Omental fat pad (tissue), 4 donors: Measurements from ENCODE around the gene ME2. TPM values are rescaled to one million over a fixed set of nuclear protein-coding genes. Genes with fewer than 3 reads are reported as not detected.
A peak's percentile ranks its signal among the peaks of the same experiment; 100 is the strongest.
"Not testable (repeated sequence)": the region's sequence is repeated elsewhere in the genome, so short reads cannot be mapped to it uniquely, and the experiment has no call there.

Experiments used
- ATAC-seq: fragments of 150-250 bp; one replicate; pipeline ENCODE4 v1.9.1; 2016; ENCODE audit warnings: mild to moderate bottlenecking, moderate library complexity; ENCODE audit not compliant: low FRiP score
- DNase-seq: peaks from one replicate; pipeline ENCODE4 v3.0.0-alpha.2; 2019; ENCODE audit warnings: low spot score
- CTCF ChIP-seq, 3 donors: fragments of 450-650 bp; IDR thresholded peaks; one replicate each; pipeline ENCODE4 v1.5.1; 2016 to 2017; ENCODE audit warnings: antibody characterized with exemption in 3 of 3, mild to moderate bottlenecking in 3 of 3, moderate library complexity in 2 of 3
- total RNA-seq, 4 donors: library from RNA; depleted of rRNA; stranded (reverse); fragments of >200 nt; gene quantifications; one replicate each; pipeline ENCODE4 v1.1.0, GENCODE V29; 2016

Gene ME2
- 10 to 100 TPM; 35.7 to 75.4 (median 43.2) TPM for total RNA-seq

GRCh38 chr18:50878345-50879301 is at the start of gene ME2:
ME2 (plus strand) TSS chr18:50879118; CDS start chr18:50895821, 16,703 bp downstream.
- peak; percentile 77 for DNase-seq
- TF ChIP-seq CTCF (IDR thresholded peaks at IDR 0.05), result no peak
- peak; percentile 98 for ATAC-seq

GRCh38 chr18:50829644-50830043 is 49.3 kb upstream of the ME2 start:
- DNase-seq (no peak), ATAC-seq (no peak)
- TF ChIP-seq CTCF (IDR thresholded peaks at IDR 0.05), result no peak

GRCh38 chr18:50830544-50830943 is 48.4 kb upstream of the ME2 start:
- TF ChIP-seq CTCF (IDR thresholded peaks at IDR 0.05), result no peak
- ATAC-seq (no peak), DNase-seq (no peak)

- no peak for DNase-seq
- no peak for ATAC-seq
- TF ChIP-seq CTCF (IDR thresholded peaks at IDR 0.05), result no peak
These were observed 46.2 kb upstream of the ME2 start for GRCh38 chr18:50832754-50833153.

- not testable (repeated sequence) for ATAC-seq, DNase-seq
These were observed 45.4 kb upstream of the ME2 start for GRCh38 chr18:50833496-50833895.

GRCh38 chr18:50836521-50836957 is 42.4 kb upstream of the ME2 start:
- TF ChIP-seq CTCF (IDR thresholded peaks at IDR 0.05), result no peak
- DNase-seq, result no peak
- ATAC-seq, result peak; percentile 37

- DNase-seq, result no peak
- no peak for ATAC-seq
- TF ChIP-seq CTCF (IDR thresholded peaks at IDR 0.05), result no peak
These were observed 39.6 kb upstream of the ME2 start for GRCh38 chr18:50839341-50839740.
